DND-41 (cell line): Measurements from ENCODE around the gene CD164L2.
A peak's percentile ranks its signal among the peaks of the same experiment; 100 is the strongest.

ENCODE experiments used
- ATAC-seq: fragments of 200-7000 bp; cut with Tn5 transposase; 3 replicates; pipeline ENCODE4 v1.9.1; 2021; ENCODE audit warnings: low read depth; ENCODE audit not compliant: insufficient read depth
- DNase-seq: peaks from one replicate; pipeline ENCODE4 v3.0.0-alpha.2; 2020
- H2AFZ ChIP-seq: 2 replicates; pipeline ENCODE4 v1.6.0; 2012; ENCODE audit warnings: low read depth, low read length
- H3K27ac ChIP-seq: 2 replicates; pipeline ENCODE4 v1.5.1; 2012; ENCODE audit warnings: low read length, inconsistent platforms
- H3K27me3 ChIP-seq: fragments of 200-600 bp; sonication (generic); 2 replicates; pipeline ENCODE4 v1.6.0; 2012; ENCODE audit warnings: low read length, mild to moderate bottlenecking, inconsistent platforms; ENCODE audit not compliant: insufficient read depth, poor library complexity
- H3K36me3 ChIP-seq: 2 replicates; pipeline ENCODE4 v1.5.1; 2012; ENCODE audit warnings: low read length, inconsistent platforms; ENCODE audit not compliant: insufficient read depth
- H3K4me1 ChIP-seq: 2 replicates; pipeline ENCODE4 v1.5.1; 2012; ENCODE audit warnings: mild to moderate bottlenecking, low read length; ENCODE audit not compliant: insufficient read depth
- H3K4me2 ChIP-seq: 2 replicates; pipeline ENCODE4 v1.6.0; 2012; ENCODE audit warnings: mild to moderate bottlenecking, moderate library complexity, low read length, inconsistent platforms; ENCODE audit not compliant: insufficient read depth
- H3K4me3 ChIP-seq, 2 experiments: fragments of 200-600 bp in 1 of 2; shearing (Covaris generic) in 1 of 2; 2 replicates each; pipeline ENCODE4 v1.5.1; 2012 to 2016; ENCODE audit warnings: inconsistent platforms in 2 of 2, low read length in 2 of 2, mild to moderate bottlenecking in 2 of 2, low read depth in 1 of 2, moderate library complexity in 1 of 2
- H3K79me2 ChIP-seq: 2 replicates; pipeline ENCODE4 v1.6.0; 2012; ENCODE audit warnings: low read length, inconsistent platforms; ENCODE audit not compliant: insufficient read depth
- H3K9ac ChIP-seq: 2 replicates; pipeline ENCODE4 v1.6.0; 2012; ENCODE audit warnings: low read depth, mild to moderate bottlenecking, inconsistent platforms, low read length, moderate library complexity
- H3K9me3 ChIP-seq: 2 replicates; pipeline ENCODE4 v1.5.1; 2012; ENCODE audit warnings: low read length, moderate library complexity, mild to moderate bottlenecking, inconsistent platforms; ENCODE audit not compliant: insufficient read depth, severe bottlenecking
- H4K20me1 ChIP-seq: 2 replicates; pipeline ENCODE4 v1.6.0; 2012; ENCODE audit warnings: low read length; ENCODE audit not compliant: insufficient read depth
- CTCF ChIP-seq: IDR thresholded peaks from 2 replicates; pipeline ENCODE4 v1.5.1; 2012; ENCODE audit warnings: borderline replicate concordance, low read length, moderate library complexity, mild to moderate bottlenecking; ENCODE audit not compliant: poor library complexity, severe bottlenecking; ENCODE audit errors: extremely low read depth
- EZH2 ChIP-seq: IDR thresholded peaks from 3 replicates; pipeline ENCODE4 v1.6.1; 2012; ENCODE audit warnings: borderline replicate concordance, low read depth, mild to moderate bottlenecking, moderate library complexity, low read length, inconsistent platforms; ENCODE audit not compliant: severe bottlenecking

CD164L2 gene

GRCh38 chr1:27366411-27367159 lies 16.5 kb downstream of the CD164L2 start, which contains the start of gene MAP3K6:
Gene MAP3K6, minus strand, starts transcription at chr1:27366961. Its CDS starts 364 bp downstream, at chr1:27366597.
- H3K27ac ChIP-seq, result no peak within 1 kb of the TSS
- peak within 1 kb of the TSS; percentile 54 for H3K9ac ChIP-seq
- no peaks in the 10 kb centered on the region for H3K79me2 ChIP-seq

GRCh38 chr1:27366113-27366410 lies 17.1 kb downstream of the CD164L2 start:
- Histone ChIP-seq H3K4me2 (peak overlapping the region; percentile 82), H3K9ac (peak overlapping the region; percentile 54), H3K27ac (no peak overlapping the region), H3K79me2 (no peaks in the 10 kb centered on the region), H3K4me1 (peaks cover 27% of the 10 kb centered on the region), H3K36me3 (no peaks in the 10 kb centered on the region), H3K27me3 (peaks cover 36% of the 10 kb centered on the region), H3K4me3 (peak overlapping the region; percentile 32 to 58; a peak in 3 of 4 replicates), H4K20me1 (no peaks in the 10 kb centered on the region), H2AFZ (peak overlapping the region; percentile 61), H3K9me3 (no peaks in the 10 kb centered on the region)
- DNase-seq (peak; percentile 84), ATAC-seq (peak; percentile 83)
- no peak for TF ChIP-seq CTCF
- TF ChIP-seq EZH2, result peak; percentile 35

More at GRCh38 chr1:27366411-27367159, 16.5 kb downstream of the CD164L2 start, which contains the start of gene MAP3K6:
- H3K4me2 ChIP-seq, result peak within 1 kb of the TSS; percentile 82
- H3K9me3 ChIP-seq, result no peaks in the 10 kb centered on the region
- peaks cover 27% of the 10 kb centered on the region for H3K4me1 ChIP-seq
- DNase-seq, result peak; percentile 52
- peaks cover 36% of the 10 kb centered on the region for H3K27me3 ChIP-seq
- H2AFZ ChIP-seq, result peak within 1 kb of the TSS; percentile 61
- no peaks in the 10 kb centered on the region for H3K36me3 ChIP-seq
- TF ChIP-seq CTCF (peak; percentile 38), EZH2 (no peak)
- H3K4me3 ChIP-seq, result peak within 1 kb of the TSS; percentile 32 to 58; a peak in 3 of 4 replicates
- no peaks in the 10 kb centered on the region for H4K20me1 ChIP-seq
- peak; percentile 17; the same call in 2 of the 3 replicates for ATAC-seq

- peak; percentile 75 for ATAC-seq
- H3K9ac ChIP-seq, result peak overlapping the region; percentile 54
- peaks cover 32% of the 10 kb centered on the region for H3K27me3 ChIP-seq
- no peaks in the 10 kb centered on the region for H4K20me1 ChIP-seq
- H3K9me3 ChIP-seq, result no peaks in the 10 kb centered on the region
- H3K4me3 ChIP-seq, result peak overlapping the region; percentile 32 to 58; a peak in 3 of 4 replicates
- H3K4me1 ChIP-seq, result peaks cover 27% of the 10 kb centered on the region
- H3K27ac ChIP-seq, result no peak overlapping the region
- TF ChIP-seq CTCF (no peak), EZH2 (peak; percentile 67)
- peak overlapping the region; percentile 82 for H3K4me2 ChIP-seq
- H3K79me2 ChIP-seq, result no peaks in the 10 kb centered on the region
- DNase-seq, result peak; percentile 78
- H2AFZ ChIP-seq, result peak overlapping the region; percentile 61
- H3K36me3 ChIP-seq, result no peaks in the 10 kb centered on the region
Measured at GRCh38 chr1:27365372-27366112, 17.6 kb downstream of the CD164L2 start.
